H7 (cell line): ENCODE results near the gene SPATA2L. TPM values are rescaled to one million over a fixed set of nuclear protein-coding genes. Genes with fewer than 3 reads are reported as not detected.

Experiments
- DNase-seq: peaks from one replicate; pipeline ENCODE4 v3.0.0; 2012
- H3K27me3 ChIP-seq: 2 replicates; pipeline ENCODE4 v1.6.0; 2011; ENCODE audit warnings: mild to moderate bottlenecking, low read length; ENCODE audit not compliant: control insufficient read depth, insufficient read depth
- H3K36me3 ChIP-seq: replicated peaks from 2 replicates; pipeline ENCODE4 v1.5.1; 2011; ENCODE audit warnings: low read length; ENCODE audit not compliant: control insufficient read depth, insufficient read depth
- H3K4me3 ChIP-seq: 2 replicates; pipeline ENCODE4 v1.5.1; 2011; ENCODE audit warnings: low read depth, mild to moderate bottlenecking, control low read depth, low read length, moderate library complexity; ENCODE audit not compliant: insufficient read depth
- total RNA-seq: library from RNA; depleted of rRNA; stranded (reverse); fragments of >200 nt; shearing (Covaris generic); gene quantifications from 2 replicates; pipeline ENCODE4 v1.2.3, GENCODE V29; 2014

SPATA2L gene
- total RNA-seq, 1 experiment from 2014 or later = 16.0 TPM

- no peak overlapping the region for H3K4me3 ChIP-seq
- H3K27me3 ChIP-seq = no peaks in the 10 kb centered on the region
- peaks cover 18% of the 10 kb centered on the region for H3K36me3 ChIP-seq
- no peak for DNase-seq
Measured at GRCh38 chr16:89733792-89734191, 32.3 kb upstream of the SPATA2L start.

GRCh38 chr16:89733322-89733721, 31.8 kb upstream of the SPATA2L start:
- H3K4me3 ChIP-seq = no peak overlapping the region
- H3K36me3 ChIP-seq = peaks cover 14% of the 10 kb centered on the region
- no peaks in the 10 kb centered on the region for H3K27me3 ChIP-seq
- DNase-seq = no peak

- H3K36me3 ChIP-seq = peaks cover 11% of the 10 kb centered on the region
Measured at GRCh38 chr16:89732918-89733242, 31.4 kb upstream of the SPATA2L start.

GRCh38 chr16:89732142-89732917, 30.8 kb upstream of the SPATA2L start:
- H3K36me3 ChIP-seq = peaks cover 6% of the 10 kb centered on the region
- no peak for DNase-seq
- no peaks in the 10 kb centered on the region for H3K27me3 ChIP-seq
- H3K4me3 ChIP-seq = no peak overlapping the region

More at GRCh38 chr16:89732918-89733242, 31.4 kb upstream of the SPATA2L start:
- no peaks in the 10 kb centered on the region for H3K27me3 ChIP-seq
- no peak for DNase-seq
- no peak overlapping the region for H3K4me3 ChIP-seq

- Histone ChIP-seq H3K27me3 (no peaks in the 10 kb centered on the region), H3K36me3 (peaks cover 3% of the 10 kb centered on the region), H3K4me3 (no peak overlapping the region)
- no peak for DNase-seq
Measured at GRCh38 chr16:89730610-89731234, 29.2 kb upstream of the SPATA2L start.

- Histone ChIP-seq H3K27me3 (no peaks in the 10 kb centered on the region), H3K36me3 (peaks cover 3% of the 10 kb centered on the region), H3K4me3 (no peak overlapping the region)
- DNase-seq = peak; percentile 72
Measured at GRCh38 chr16:89729863-89730593, 28.5 kb upstream of the SPATA2L start.

- no peaks in the 10 kb centered on the region; the same call in 1 of the 2 replicates for H3K27me3 ChIP-seq
- peaks cover 3% of the 10 kb centered on the region for H3K36me3 ChIP-seq
- H3K4me3 ChIP-seq = no peak overlapping the region
- DNase-seq = no peak
Measured at GRCh38 chr16:89729293-89729692, 27.8 kb upstream of the SPATA2L start.

- Histone ChIP-seq H3K27me3 (peaks cover 5% of the 10 kb centered on the region), H3K4me3 (no peak overlapping the region), H3K36me3 (no peaks in the 10 kb centered on the region; the same call in none of the 2 replicates)
- peak; percentile 83 for DNase-seq
Measured at GRCh38 chr16:89727406-89728120, 26.1 kb upstream of the SPATA2L start.

GRCh38 chr16:89723279-89724250, 22.1 kb upstream of the SPATA2L start:
- H3K4me3 ChIP-seq = no peak overlapping the region

GRCh38 chr16:89722392-89723278, 21.1 kb upstream of the SPATA2L start:
- Histone ChIP-seq H3K36me3 (no peaks in the 10 kb centered on the region; the same call in 1 of the 2 replicates), H3K4me3 (peak overlapping the region; percentile 70), H3K27me3 (peaks cover 20% of the 10 kb centered on the region)
- DNase-seq = peak; percentile 79

More at GRCh38 chr16:89723279-89724250, 22.1 kb upstream of the SPATA2L start:
- Histone ChIP-seq H3K36me3 (no peaks in the 10 kb centered on the region; the same call in none of the 2 replicates), H3K27me3 (peaks cover 17% of the 10 kb centered on the region)
- DNase-seq = no peak

- peak overlapping the region; percentile 70 for H3K4me3 ChIP-seq
- peak; percentile 85 for DNase-seq
- peaks cover 20% of the 10 kb centered on the region for H3K27me3 ChIP-seq
- H3K36me3 ChIP-seq = no peaks in the 10 kb centered on the region; the same call in 1 of the 2 replicates
Measured at GRCh38 chr16:89721546-89722391, 20.3 kb upstream of the SPATA2L start.
